Esophagus squamous epithelium (tissue), 5 donors: Measurements from ENCODE around the gene DDX54. TPM values are rescaled to one million over a fixed set of nuclear protein-coding genes. Genes with fewer than 3 reads are reported as not detected.

Experiments
- DNase-seq: peaks from one replicate; lab custom pipeline; 2025; lab: John Stamatoyannopoulos, UW
- H3K27ac ChIP-seq, 4 donors: fragments of 200-600 bp; sonication (generic); one replicate each; pipeline ENCODE4 v1.5.1; 2016 to 2019; ENCODE audit warnings: mild to moderate bottlenecking in 1 of 4
- H3K27me3 ChIP-seq, 4 donors: fragments of 200-600 bp; sonication (generic); 1 replicate in 3 of 4; 2 replicates in 1 of 4; pipeline versions ENCODE4 v1.5.1 to v1.6.0; 2017 to 2021; ENCODE audit warnings: antibody characterized with exemption in 1 of 4
- H3K36me3 ChIP-seq, 3 donors: fragments of 200-600 bp; sonication (generic); one replicate each; pipeline ENCODE4 v1.5.1; 2016 to 2019
- H3K4me1 ChIP-seq, 3 donors: fragments of 200-600 bp; sonication (generic); one replicate each; pipeline ENCODE4 v1.5.1; 2017 to 2019
- H3K4me3 ChIP-seq, 4 donors: fragments of 200-600 bp; sonication (generic); 1 replicate in 3 of 4; 2 replicates in 1 of 4; pipeline ENCODE4 v1.5.1; 2016 to 2019; ENCODE audit warnings: mild to moderate bottlenecking in 2 of 4, moderate library complexity in 1 of 4
- H3K9me3 ChIP-seq, 3 donors: fragments of 200-600 bp; sonication (generic); one replicate each; pipeline ENCODE4 v1.5.1; 2016 to 2019
- POLR2A ChIP-seq, 4 donors: fragments of 450-650 bp; IDR thresholded peaks; one replicate each; pipeline ENCODE4 v1.6.1; 2017; ENCODE audit warnings: antibody characterized with exemption in 4 of 4, mild to moderate bottlenecking in 4 of 4, moderate library complexity in 3 of 4
- WGBS, 2 donors: methylation state at CpG; one replicate each; pipeline ENCODE4 v1.1.5; 2018; 5-methylcytosine and 5-hydroxymethylcytosine counted together
- intact Hi-C: fragments of 100-400 bp; cut with DNase I; formaldehyde crosslinking; loops from one replicate; pipeline ENCODE4 v1.15.0; 2022
- total RNA-seq, 4 donors: library from RNA; depleted of rRNA; stranded (reverse); fragments of >200 nt; gene quantifications; one replicate each; pipeline ENCODE4 v1.1.0, GENCODE V29; 2016
- TF ChIP-seq, protein P1 (sequence below), 6 experiments: fragments of 450-650 bp in 4 of 6; fragments of 200-600 bp in 2 of 6; sonication (generic) in 2 of 6; IDR thresholded peaks; one replicate each; pipeline ENCODE4 v1.5.1; 2016 to 2019; ENCODE audit warnings: antibody characterized with exemption in 6 of 6, mild to moderate bottlenecking in 4 of 6, moderate library complexity in 4 of 6
- donor health status: DM: yes; HTN: yes; CAD: no.

Gene DDX54
- total RNA-seq, 4 donors from 2014 or later, result 35.3 to 80.5 (median 65.2) TPM

DNA sequence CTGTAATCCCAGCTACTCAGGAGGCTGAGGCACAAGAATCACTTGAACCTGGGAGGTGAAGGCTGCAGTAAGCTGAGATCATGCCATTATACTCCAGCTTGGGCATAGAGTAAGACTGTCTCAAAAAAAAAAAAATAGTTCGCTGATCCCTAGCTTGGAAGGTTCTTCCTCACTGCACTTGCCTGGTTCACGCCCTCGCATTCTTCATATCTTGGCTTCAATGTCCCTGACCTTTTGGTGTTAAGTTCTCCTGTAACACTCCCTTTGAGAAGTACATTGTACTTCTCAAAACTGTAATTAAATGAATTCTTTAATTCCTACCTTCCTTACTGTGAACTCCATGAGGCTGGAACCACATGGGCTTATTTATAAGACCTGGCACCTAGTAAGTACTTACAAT, 19.5 kb upstream of the DDX54 start:
- WGBS, 2 donors, result 79 to 84% methylated on average over 3 of the region's 3 CpGs
- H3K9me3 ChIP-seq, result no peaks in the 10 kb centered on the region
- no peaks in the 10 kb centered on the region for H3K36me3 ChIP-seq
- intact Hi-C loops, result loop anchor here (10.0 kb wide), 1 partner anchor 220 kb away; the partner anchor contains the start of gene SDSL
- no peak for TF ChIP-seq POLR2A (IDR thresholded peaks at IDR 0.05)
- TF ChIP-seq, protein P1, sequence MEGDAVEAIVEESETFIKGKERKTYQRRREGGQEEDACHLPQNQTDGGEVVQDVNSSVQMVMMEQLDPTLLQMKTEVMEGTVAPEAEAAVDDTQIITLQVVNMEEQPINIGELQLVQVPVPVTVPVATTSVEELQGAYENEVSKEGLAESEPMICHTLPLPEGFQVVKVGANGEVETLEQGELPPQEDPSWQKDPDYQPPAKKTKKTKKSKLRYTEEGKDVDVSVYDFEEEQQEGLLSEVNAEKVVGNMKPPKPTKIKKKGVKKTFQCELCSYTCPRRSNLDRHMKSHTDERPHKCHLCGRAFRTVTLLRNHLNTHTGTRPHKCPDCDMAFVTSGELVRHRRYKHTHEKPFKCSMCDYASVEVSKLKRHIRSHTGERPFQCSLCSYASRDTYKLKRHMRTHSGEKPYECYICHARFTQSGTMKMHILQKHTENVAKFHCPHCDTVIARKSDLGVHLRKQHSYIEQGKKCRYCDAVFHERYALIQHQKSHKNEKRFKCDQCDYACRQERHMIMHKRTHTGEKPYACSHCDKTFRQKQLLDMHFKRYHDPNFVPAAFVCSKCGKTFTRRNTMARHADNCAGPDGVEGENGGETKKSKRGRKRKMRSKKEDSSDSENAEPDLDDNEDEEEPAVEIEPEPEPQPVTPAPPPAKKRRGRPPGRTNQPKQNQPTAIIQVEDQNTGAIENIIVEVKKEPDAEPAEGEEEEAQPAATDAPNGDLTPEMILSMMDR (IDR thresholded peaks at IDR 0.05), result no peak
- H3K4me3 ChIP-seq, result no peak overlapping the region
- no peak for DNase-seq
- peaks cover 5 to 39% (median 11%) of the 10 kb centered on the region in 3 donors for H3K4me1 ChIP-seq
- no peaks in the 10 kb centered on the region for H3K27me3 ChIP-seq
- H3K27ac ChIP-seq, result peak overlapping the region in 3 of 4 donors; percentile 19 to 66 (median 60)

DNA sequence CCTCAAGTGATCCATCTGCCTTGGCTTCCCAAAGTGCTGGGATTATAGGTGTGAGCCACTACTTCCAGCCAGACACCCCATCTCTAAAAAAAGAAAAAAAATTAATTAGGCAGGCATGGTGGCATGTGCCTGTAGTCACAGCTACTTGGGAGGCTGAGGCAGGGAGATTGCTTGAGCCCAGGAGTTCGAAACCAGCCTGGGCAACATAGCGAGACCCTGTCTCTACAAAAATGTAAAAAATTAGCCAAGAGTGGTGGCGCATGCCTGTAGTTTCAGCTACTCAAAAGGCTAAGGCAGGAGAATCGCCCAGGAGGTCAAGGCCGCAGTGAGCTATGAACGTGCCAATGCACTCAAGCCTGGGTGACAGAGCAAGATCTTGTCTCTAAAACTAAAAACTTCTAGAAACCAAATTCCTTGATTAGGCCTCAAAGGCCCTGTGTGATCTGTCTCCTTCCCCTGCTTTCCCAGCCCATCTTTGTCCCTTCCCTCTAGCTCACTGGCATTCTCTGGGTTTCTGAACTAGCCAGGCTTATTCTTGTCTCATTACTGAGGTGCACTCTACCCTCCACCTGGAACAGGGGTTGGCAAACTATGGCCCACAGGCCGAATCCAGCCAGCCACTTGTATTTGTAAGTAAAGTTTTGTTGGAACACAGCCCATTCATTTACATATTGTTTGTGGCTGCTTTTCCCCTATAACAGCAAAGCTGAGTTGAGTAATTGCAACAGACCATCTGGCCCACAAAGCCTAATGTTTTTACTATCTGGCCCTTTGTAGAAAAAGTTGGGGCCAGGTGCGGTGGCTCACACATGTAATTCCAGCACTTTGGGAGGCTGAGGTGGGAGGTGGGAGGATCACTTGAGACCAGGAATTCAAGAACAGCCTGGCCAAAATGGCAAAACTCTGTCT, 18.8 kb upstream of the DDX54 start:
- no peaks in the 10 kb centered on the region for H3K9me3 ChIP-seq
- H3K4me1 ChIP-seq, result peaks cover 4 to 34% (median 11%) of the 10 kb centered on the region in 3 donors
- H3K36me3 ChIP-seq, result no peaks in the 10 kb centered on the region
- 85 to 91% methylated on average over 7 to 8 of the region's 8 CpGs for WGBS, 2 donors
- H3K4me3 ChIP-seq, result no peak overlapping the region
- peak overlapping the region in 3 of 4 donors; percentile 19 to 66 (median 60) for H3K27ac ChIP-seq
- TF ChIP-seq POLR2A (IDR thresholded peaks at IDR 0.05), result no peak
- TF ChIP-seq, protein P1 (IDR thresholded peaks at IDR 0.05), result no peak
- no peaks in the 10 kb centered on the region for H3K27me3 ChIP-seq
- intact Hi-C loops, result loop anchor here (10.0 kb wide), 1 partner anchor 221 kb away; the partner anchor contains the start of gene SDSL
- no peak for DNase-seq

DNA sequence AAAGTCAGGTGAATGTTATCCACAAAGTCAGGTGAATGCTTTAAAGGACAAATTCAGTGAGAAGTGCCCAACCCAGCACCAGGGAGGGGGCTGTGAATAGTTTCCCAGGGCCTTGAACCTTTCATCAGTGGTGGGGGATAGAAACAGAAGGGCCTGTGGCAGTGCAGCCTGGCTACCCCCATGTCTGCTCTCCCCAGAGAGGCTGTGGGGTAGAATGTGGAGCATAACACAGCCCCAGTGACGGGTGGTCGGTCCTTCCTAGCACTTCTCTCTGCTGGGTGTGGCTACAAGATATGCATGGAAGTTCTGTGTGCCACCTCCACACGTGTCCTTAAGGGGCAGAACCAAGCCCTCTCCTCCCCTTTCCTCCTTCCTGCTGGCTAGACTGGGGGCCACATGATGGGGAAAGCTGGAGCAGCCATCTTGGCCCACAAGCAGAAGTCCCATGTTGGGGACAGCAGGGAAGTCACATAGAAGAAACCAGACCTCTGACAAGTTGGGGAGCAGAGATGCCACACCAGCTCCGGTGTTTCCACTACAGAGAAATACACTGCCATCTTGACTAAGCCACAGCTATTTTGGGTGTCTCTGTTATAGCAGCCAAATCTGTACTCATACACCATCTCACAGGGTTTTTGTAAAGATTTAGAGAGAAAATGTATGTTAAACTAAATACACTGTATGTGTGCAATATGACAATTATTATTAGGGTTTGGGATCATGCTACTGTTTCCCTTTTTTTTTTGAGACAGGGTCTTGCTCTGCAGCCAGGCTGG, 17.2 kb upstream of the DDX54 start:
- WGBS, 2 donors, result 93 to 100% methylated on average over 1 to 3 of the region's 4 CpGs
- no peaks in the 10 kb centered on the region for H3K27me3 ChIP-seq
- no peak overlapping the region for H3K27ac ChIP-seq
- intact Hi-C loops, result loop anchor here (10.0 kb wide), 1 partner anchor 222 kb away; the partner anchor contains the start of gene SDSL
- no peak overlapping the region for H3K4me3 ChIP-seq
- TF ChIP-seq, protein P1 (IDR thresholded peaks at IDR 0.05), result no peak
- TF ChIP-seq POLR2A (IDR thresholded peaks at IDR 0.05), result no peak
- H3K36me3 ChIP-seq, result no peaks in the 10 kb centered on the region
- no peak for DNase-seq
- H3K9me3 ChIP-seq, result no peaks in the 10 kb centered on the region
- peaks cover 0 to 24% (median 11%) of the 10 kb centered on the region in 3 donors for H3K4me1 ChIP-seq

DNA sequence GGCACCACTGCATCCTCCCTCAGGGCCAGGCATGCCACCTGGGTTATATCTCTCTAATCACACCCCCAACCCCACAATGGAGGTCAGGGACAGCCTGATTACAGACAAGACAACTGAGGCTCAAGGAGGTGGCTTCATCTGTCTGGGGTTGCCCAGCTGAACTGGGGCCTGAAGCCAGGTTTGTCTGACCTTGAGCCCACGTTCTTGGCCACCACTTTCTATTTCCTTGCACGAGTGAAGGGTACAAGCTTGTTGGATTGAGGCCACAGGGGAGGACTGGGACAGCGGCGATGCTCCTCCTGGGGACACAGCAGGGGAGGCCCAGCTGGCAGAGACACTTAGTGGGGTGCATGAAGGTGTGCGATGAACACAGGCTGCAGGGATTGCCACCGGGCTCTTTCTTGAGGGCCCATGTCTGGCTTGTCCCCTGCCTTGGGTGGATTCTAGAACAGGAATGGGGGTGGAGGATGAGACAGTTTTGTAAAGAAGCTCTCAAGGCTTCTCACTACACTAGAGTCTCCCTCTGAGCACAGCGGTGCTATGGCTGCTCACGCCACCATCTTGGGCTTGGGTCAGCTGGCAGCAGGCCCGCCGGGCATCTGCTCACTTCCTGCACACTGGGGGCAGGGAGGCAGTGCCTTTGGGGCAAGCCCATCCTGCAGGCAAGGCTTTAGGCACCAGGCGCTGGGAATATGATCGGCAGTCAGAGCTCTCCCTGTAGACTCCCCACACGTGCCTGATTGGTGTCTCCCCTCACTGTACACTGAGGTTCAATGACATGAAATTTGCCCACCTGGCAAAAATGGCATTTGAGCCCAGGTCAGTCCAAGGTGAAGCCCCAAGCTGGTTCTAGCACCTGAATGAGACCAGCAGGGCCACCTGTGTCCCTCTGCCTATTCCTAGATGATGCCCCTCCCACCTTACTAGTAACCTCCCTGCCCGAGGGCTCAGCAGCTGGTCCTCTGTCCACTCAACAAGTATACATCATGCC, 16.2 kb upstream of the DDX54 start:
- intact Hi-C loops, result loop anchor here (10.0 kb wide), 1 partner anchor 223 kb away; the partner anchor contains the start of gene SDSL
- DNase-seq, result no peak
- Histone ChIP-seq H3K27me3 (no peaks in the 10 kb centered on the region), H3K36me3 (no peaks in the 10 kb centered on the region), H3K4me3 (no peak overlapping the region), H3K4me1 (peaks cover 0 to 28% (median 11%) of the 10 kb centered on the region in 3 donors), H3K27ac (no peak overlapping the region), H3K9me3 (no peaks in the 10 kb centered on the region)
- TF ChIP-seq POLR2A (IDR thresholded peaks at IDR 0.05), result no peak
- TF ChIP-seq, protein P1 (IDR thresholded peaks at IDR 0.05), result no peak
- 95 to 100% methylated on average over 2 to 4 of the region's 14 CpGs for whole genome bisulfite sequencing, 2 donors
